ENCODE results near the gene C11orf86.

C11orf86 gene

GRCh38 chr11:67022961-67023956 lies 48.2 kb downstream of the C11orf86 start, which contains the start of gene SYT12:
Gene SYT12, plus strand, starts transcription at chr11:67023134. Its CDS starts 7,011 bp downstream, at chr11:67030145.
- DNase-seq (ENCODE audit: extremely low read depth in 1 of 2, low read depth in 1 of 2) = no peak

GRCh38 chr11:67023957-67024353 lies 48.9 kb downstream of the C11orf86 start:
- no peak for DNase-seq (ENCODE audit: extremely low read depth in 1 of 2, low read depth in 1 of 2)

- peak in 1 of 2 donors; percentile 8 for DNase-seq (ENCODE audit: extremely low read depth in 1 of 2, low read depth in 1 of 2)
These were observed 49.3 kb downstream of the C11orf86 start for GRCh38 chr11:67024410-67024809.

GRCh38 chr11:67024966-67025365 lies 49.9 kb downstream of the C11orf86 start:
- DNase-seq (ENCODE audit: extremely low read depth in 1 of 2, low read depth in 1 of 2) = no peak

GRCh38 chr11:67025750-67026149 lies 50.6 kb downstream of the C11orf86 start:
- no peak for DNase-seq (ENCODE audit: extremely low read depth in 1 of 2, low read depth in 1 of 2)
